HAP-1 (cell line): ENCODE measurements around the gene PAXX.
A peak's percentile ranks its signal among the peaks of the same experiment; 100 is the strongest.

Experiments
- DNase-seq, 2 experiments: peaks; one replicate each; pipeline ENCODE4 v3.0.0-alpha.2; 2016 to 2020; ENCODE audit warnings: low spot score in 2 of 2
- H3K27me3 ChIP-seq: fragments of 250-450 bp; sonication (Bioruptor Pico); 2 replicates; pipeline ENCODE4 v1.5.1; 2020; ENCODE audit warnings: low read depth, mild to moderate bottlenecking, moderate library complexity
- H3K36me3 ChIP-seq: fragments of 250-450 bp; sonication (Bioruptor Pico); replicated peaks from 2 replicates; pipeline ENCODE4 v1.5.1; 2020; ENCODE audit warnings: mild to moderate bottlenecking
- H3K4me1 ChIP-seq: fragments of 250-450 bp; sonication (Bioruptor Pico); 2 replicates; pipeline ENCODE4 v1.5.1; 2020; ENCODE audit warnings: mild to moderate bottlenecking
- H3K4me3 ChIP-seq: fragments of 250-450 bp; sonication (Bioruptor Pico); 2 replicates; pipeline ENCODE4 v1.5.1; 2020; ENCODE audit warnings: mild to moderate bottlenecking, moderate library complexity
- H3K9me3 ChIP-seq: fragments of 250-450 bp; sonication (Bioruptor Pico); 2 replicates; pipeline ENCODE4 v1.5.1; 2020; ENCODE audit warnings: mild to moderate bottlenecking, moderate library complexity
- in situ Hi-C: fragments of 300-500 bp; cut with MboI; formaldehyde crosslinking; loops from 3 replicates; pipeline ENCODE4 v1.14.3; 2020; ENCODE audit warnings: low sequenced_read_pairs, inconsistent platforms, mixed read lengths

The PAXX gene

DNA sequence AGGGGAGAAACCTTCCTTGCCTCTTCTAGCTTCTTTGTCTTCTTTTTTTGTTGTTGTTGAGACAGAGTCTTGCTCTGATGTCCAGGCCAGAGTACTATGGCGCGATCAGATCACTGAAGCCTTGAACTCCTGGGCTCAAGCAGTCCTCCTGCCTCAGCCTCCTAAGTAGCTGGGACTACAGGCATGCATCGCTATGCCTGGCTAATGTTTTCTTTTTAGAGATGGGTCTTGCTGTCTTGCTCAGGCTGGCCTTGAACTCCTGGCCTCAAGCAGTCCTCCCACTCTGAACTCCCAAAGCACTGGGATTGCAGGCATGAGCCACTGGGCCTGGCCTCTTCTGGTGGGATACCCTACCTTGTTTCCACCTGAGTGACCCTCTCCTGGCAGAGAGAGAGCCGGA is 3.4 kb upstream of the PAXX start:
- H3K27me3 ChIP-seq = no peaks in the 10 kb centered on the region
- in situ Hi-C loops = no loop called here
- peaks cover 2% of the 10 kb centered on the region; the same call in 1 of the 2 replicates for H3K9me3 ChIP-seq
- no peak overlapping the region for H3K4me3 ChIP-seq
- no peaks in the 10 kb centered on the region; the same call in 1 of the 2 replicates for H3K4me1 ChIP-seq
- peaks cover 8% of the 10 kb centered on the region for H3K36me3 ChIP-seq
- no peak for DNase-seq

DNA sequence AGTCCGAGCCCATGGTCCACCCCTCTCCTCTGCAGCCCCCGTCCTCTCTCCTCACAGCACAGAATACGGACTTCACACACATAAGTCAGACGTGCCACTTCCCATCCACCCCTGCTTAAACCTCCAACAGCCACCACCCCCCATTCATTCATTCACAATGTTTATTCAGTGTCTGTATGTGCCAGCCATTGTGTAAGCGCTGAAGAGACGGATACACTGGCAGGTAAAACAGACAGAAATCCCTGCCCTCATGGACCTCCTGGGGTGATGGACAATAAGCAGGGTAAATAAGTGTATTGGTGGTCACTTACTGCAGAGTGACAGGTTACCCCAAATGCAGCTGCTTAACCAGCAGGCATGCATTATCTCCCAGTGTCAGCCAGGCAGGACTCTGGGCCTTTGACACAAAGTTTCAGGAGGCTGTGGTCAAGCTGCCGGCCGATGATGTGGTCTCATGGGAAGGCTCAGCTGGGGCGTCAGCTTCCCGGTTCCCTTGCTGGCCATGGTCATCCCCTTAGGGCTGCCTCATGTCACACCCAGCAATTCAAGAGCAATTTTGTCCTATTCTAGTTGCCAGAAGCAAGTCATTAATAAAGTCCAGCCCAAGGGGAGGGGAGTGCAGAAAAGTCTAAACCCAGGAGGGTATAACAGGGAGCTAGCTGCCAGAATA is 1.8 kb upstream of the PAXX start:
- in situ Hi-C loops = no loop called here
- DNase-seq = no peak
- Histone ChIP-seq H3K36me3 (peaks cover 16% of the 10 kb centered on the region), H3K4me3 (no peak overlapping the region), H3K27me3 (no peaks in the 10 kb centered on the region), H3K9me3 (peaks cover 2% of the 10 kb centered on the region; the same call in 1 of the 2 replicates), H3K4me1 (no peaks in the 10 kb centered on the region; the same call in 1 of the 2 replicates)

DNA sequence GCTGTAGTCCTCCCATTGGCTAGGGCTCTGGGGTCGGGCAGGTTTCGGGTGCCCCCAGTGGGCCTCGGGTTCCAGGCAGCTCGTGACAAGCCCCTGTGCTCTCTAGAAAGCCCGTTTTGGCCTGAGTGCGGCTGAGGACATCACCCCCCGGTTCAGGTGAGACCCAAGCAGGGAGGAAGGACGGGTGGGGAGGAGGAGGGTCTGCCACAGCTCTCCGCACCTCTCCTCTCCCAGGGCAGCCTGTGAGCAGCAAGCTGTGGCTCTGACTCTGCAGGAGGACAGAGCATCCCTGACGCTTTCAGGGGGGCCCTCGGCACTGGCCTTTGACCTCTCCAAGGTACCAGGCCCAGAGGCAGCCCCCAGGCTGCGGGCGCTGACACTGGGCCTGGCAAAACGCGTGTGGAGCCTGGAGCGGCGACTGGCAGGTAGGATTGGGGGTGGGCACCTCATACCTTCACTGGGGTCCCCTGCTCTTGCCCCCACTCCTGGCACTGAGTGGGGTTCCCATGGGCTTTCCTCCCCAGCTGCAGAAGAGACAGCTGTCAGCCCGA is 672 bp downstream of the PAXX start:
- Histone ChIP-seq H3K9me3 (peaks cover 2% of the 10 kb centered on the region; the same call in 1 of the 2 replicates), H3K36me3 (peaks cover 16% of the 10 kb centered on the region), H3K27me3 (no peaks in the 10 kb centered on the region; the same call in 1 of the 2 replicates), H3K4me1 (peaks cover 4% of the 10 kb centered on the region; the same call in 1 of the 2 replicates), H3K4me3 (peak overlapping the region; percentile 82)
- DNase-seq = no peak
- in situ Hi-C loops = no loop called here

DNA sequence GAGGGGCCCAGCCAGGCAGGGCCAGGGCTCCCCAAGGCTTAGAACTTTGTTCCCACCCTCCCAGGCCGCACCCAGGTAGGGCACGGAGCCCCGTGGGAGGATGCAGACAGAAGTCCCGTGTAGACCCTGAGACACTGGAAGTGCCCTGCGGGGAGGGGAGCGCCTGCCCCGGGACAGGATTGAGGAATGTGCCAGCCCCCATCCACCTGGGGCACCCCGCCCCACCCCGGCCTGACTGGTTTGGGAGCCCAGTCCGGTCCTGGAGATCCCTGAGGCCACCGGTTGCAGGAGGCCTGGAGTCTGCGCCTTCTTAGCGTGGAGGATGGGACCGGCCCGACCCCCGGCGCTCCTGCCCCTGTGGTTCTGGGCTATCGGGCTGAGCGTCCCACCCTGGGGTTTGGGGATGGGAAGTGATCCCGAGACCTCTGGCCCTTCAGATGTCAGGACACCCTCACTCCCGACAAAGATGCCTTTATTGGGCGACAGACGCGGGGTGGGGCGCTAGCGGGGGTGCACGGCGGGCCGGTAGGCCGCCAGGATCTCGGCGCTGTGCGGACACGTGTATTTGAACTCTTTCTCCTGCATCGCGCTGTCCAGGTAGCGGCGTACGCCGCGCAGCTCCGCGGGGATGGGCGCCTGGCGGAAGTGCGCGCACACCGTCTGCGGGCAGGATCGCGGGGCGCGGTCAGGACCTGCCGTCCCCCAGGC is 2.1 kb downstream of the PAXX start:
- Histone ChIP-seq H3K36me3 (peaks cover 16% of the 10 kb centered on the region), H3K9me3 (peaks cover 2% of the 10 kb centered on the region; the same call in 1 of the 2 replicates), H3K27me3 (no peaks in the 10 kb centered on the region; the same call in 1 of the 2 replicates), H3K4me3 (no peak overlapping the region), H3K4me1 (peaks cover 4% of the 10 kb centered on the region; the same call in 1 of the 2 replicates)
- in situ Hi-C loops = no loop called here
- DNase-seq = no peak

DNA sequence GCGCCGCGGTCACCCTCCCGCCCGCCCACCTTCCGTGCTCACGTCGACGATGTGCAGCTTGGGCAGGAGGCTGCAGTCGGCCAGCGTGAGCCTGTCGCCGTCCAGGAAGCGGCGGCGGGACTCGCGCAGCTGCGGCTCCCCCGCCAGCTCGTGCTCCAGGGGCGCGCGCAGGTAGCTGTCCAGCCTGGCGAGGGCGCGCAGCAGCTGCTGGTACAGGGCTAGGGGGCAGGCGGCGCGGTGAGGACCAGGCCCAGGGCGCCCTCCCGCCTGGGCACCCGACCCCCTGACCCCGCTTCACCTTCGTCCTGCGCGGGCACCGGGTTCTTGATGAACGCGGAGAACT is 2.6 kb downstream of the PAXX start:
- H3K4me3 ChIP-seq = no peak overlapping the region
- H3K27me3 ChIP-seq = no peaks in the 10 kb centered on the region; the same call in 1 of the 2 replicates
- in situ Hi-C loops = no loop called here
- no peak for DNase-seq
- peaks cover 16% of the 10 kb centered on the region for H3K36me3 ChIP-seq
- peaks cover 4% of the 10 kb centered on the region; the same call in 1 of the 2 replicates for H3K4me1 ChIP-seq
- H3K9me3 ChIP-seq = peaks cover 2% of the 10 kb centered on the region; the same call in 1 of the 2 replicates

DNA sequence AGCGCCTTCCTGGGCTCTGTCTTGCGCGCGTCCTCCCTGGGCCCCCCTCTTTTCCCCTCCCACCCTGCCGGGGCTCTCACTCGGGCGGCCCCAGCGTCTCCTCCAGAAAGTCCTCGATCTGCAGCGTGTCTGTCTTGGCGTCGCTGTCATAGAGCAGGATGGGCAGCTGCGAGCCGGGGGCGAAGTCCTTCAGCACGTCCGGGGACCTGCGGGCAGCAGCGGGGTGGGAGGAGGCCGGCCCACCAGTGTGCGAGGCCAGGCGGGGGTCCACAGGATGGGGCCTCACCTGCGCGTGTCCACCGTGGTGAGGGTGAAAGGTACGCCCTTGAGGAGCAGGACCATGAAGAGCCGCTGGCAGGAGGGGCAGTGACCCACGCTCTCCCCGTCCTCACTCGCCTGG is 3.1 kb downstream of the PAXX start:
- Histone ChIP-seq H3K36me3 (peaks cover 16% of the 10 kb centered on the region), H3K4me3 (no peak overlapping the region), H3K27me3 (no peaks in the 10 kb centered on the region; the same call in 1 of the 2 replicates), H3K4me1 (peaks cover 4% of the 10 kb centered on the region; the same call in 1 of the 2 replicates), H3K9me3 (peaks cover 2% of the 10 kb centered on the region; the same call in 1 of the 2 replicates)
- in situ Hi-C loops = no loop called here
- DNase-seq = no peak

DNA sequence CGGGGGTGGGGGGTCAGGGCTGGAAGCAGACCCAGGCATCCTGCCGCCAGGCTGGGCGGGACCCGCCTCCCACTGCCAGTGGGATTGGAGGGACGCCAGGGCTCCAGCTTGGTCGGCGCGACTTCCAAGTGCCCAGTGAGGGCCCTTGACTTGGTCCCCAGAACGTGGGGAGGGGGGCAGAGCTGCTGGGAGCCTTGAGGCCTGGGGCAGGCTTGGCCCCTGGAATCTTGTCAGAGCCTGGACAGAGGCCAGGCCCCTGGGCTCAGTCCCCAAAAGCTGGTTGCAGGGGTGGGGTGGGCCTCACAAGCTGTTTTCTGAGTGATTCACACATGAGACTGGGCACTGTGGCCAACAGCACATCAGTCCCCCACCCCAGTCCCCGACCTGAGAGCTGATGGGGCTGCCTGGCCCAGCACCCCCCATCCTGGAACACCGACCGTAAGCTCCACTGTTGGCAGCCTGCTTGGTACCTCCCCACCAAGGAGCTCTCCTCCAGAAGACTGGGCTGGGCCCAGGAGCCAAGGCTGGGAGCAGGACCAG is 3.6 kb downstream of the PAXX start:
- H3K4me1 ChIP-seq = peaks cover 4% of the 10 kb centered on the region; the same call in 1 of the 2 replicates

DNA sequence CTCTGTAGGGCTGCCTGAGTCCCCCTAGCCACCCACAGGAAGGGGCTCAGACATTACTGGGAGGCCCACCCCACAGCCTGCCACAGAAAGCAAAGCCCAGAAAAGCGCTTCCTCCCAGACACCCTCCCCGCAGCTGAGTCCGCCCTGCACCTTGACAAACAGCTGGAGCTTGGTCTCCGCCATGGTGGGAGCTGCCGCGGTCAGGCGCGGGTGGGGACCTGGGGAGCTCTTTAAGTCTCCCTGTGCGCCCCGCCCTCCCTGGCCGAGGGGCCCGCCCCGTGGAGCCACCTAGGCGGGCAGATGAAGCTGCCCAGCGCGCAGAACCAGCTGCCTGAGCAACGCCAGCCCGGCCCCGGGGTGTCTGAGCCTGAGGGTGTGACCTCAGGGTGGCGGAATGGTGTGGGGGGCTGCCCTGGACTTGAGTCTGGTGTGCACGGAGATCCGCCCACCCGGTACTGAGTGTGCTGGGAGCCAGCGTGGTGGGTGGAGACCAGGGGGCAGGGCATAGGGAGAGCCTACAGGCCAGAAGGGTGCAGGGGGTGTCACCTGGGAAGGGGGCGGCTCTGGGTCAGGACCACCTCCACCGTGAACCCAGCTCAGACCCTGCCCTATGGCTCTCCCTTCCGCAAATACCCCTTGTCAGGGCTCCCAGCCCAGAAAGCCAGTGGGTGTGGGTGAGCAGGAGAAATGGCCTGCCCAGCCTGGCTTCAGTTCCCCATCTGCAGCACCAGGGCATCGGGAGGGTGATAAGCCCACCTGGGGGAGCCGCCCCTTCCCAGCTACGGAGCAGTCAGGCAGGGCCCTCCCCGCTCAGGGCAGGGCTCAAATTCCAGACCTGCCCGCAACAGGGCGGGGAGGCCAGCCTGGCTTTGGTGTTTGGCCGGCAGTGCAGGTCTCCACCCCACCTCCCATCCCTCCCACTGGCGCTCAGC is 4.4 kb downstream of the PAXX start, which contains the start of gene CLIC3:
Gene CLIC3 (minus strand): TSS at position 208 of the 932 bp plus-strand sequence. CDS start 25 bp downstream, at position 183.
- H3K4me1 ChIP-seq = peaks cover 4% of the 10 kb centered on the region; the same call in 1 of the 2 replicates
- H3K27me3 ChIP-seq = no peaks in the 10 kb centered on the region; the same call in 1 of the 2 replicates
- no peaks in the 10 kb centered on the region; the same call in 1 of the 2 replicates for H3K9me3 ChIP-seq
- in situ Hi-C loops = no loop called here
- DNase-seq = peak in 1 of 2 experiments; percentile 56
- H3K36me3 ChIP-seq = peaks cover 16% of the 10 kb centered on the region
- no peak within 1 kb of the TSS for H3K4me3 ChIP-seq

More for the DNA sequence above, 3.6 kb downstream of the PAXX start:
- peak in 1 of 2 experiments; percentile 36 for DNase-seq
- H3K9me3 ChIP-seq = peaks cover 2% of the 10 kb centered on the region; the same call in 1 of the 2 replicates
- H3K36me3 ChIP-seq = peaks cover 16% of the 10 kb centered on the region
- no peaks in the 10 kb centered on the region; the same call in 1 of the 2 replicates for H3K27me3 ChIP-seq
- in situ Hi-C loops = no loop called here
- no peak overlapping the region for H3K4me3 ChIP-seq

DNA sequence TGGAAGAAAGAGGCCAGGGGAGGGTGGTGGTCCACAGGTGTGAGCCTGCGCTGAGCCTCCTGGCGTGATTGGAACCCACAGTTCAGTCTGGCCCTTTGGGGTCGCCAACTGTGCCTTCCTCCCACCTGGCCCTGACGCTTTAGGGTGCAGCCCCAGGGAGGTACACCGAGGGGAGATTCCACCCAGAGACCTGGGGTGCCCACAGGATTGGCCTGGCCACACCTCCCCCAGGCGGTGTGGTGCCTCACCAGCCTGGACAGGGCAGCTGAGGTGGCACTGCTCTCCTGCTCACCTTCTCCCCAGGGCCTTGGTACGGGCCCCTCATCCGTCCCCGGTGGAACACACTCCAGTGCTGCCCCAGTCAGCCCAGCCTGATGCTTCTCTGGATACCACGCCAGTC is 5.1 kb downstream of the PAXX start:
- no peak for DNase-seq
- H3K27me3 ChIP-seq = no peaks in the 10 kb centered on the region; the same call in 1 of the 2 replicates
- H3K9me3 ChIP-seq = no peaks in the 10 kb centered on the region
- in situ Hi-C loops = no loop called here
- no peak overlapping the region for H3K4me3 ChIP-seq
- H3K4me1 ChIP-seq = peaks cover 4% of the 10 kb centered on the region; the same call in 1 of the 2 replicates
- peaks cover 16% of the 10 kb centered on the region for H3K36me3 ChIP-seq

DNA sequence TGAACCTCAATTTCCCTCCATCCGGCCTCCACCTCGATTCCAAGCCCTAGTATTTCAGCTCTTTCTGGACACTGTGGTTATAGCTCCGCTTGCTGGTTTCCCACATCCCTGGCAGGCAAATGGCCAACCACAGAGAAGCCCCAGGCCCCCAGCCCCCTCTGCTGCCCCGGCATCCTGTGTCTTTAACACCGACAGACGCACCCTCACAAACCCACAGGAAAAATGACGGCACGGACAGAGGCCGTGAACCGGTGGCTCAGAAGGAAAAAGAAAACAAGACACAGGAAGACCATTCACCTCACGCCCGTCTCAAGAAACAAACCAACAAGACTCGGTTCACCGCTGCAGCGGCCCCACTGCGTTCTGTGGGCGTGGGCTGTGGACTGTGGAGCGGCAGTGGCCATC is 5.6 kb downstream of the PAXX start:
- Histone ChIP-seq H3K36me3 (peaks cover 16% of the 10 kb centered on the region), H3K27me3 (no peaks in the 10 kb centered on the region; the same call in 1 of the 2 replicates), H3K4me1 (peaks cover 4% of the 10 kb centered on the region; the same call in 1 of the 2 replicates), H3K4me3 (no peak overlapping the region), H3K9me3 (no peaks in the 10 kb centered on the region)
- in situ Hi-C loops = no loop called here
- peak in 1 of 2 experiments; percentile 30 for DNase-seq

DNA sequence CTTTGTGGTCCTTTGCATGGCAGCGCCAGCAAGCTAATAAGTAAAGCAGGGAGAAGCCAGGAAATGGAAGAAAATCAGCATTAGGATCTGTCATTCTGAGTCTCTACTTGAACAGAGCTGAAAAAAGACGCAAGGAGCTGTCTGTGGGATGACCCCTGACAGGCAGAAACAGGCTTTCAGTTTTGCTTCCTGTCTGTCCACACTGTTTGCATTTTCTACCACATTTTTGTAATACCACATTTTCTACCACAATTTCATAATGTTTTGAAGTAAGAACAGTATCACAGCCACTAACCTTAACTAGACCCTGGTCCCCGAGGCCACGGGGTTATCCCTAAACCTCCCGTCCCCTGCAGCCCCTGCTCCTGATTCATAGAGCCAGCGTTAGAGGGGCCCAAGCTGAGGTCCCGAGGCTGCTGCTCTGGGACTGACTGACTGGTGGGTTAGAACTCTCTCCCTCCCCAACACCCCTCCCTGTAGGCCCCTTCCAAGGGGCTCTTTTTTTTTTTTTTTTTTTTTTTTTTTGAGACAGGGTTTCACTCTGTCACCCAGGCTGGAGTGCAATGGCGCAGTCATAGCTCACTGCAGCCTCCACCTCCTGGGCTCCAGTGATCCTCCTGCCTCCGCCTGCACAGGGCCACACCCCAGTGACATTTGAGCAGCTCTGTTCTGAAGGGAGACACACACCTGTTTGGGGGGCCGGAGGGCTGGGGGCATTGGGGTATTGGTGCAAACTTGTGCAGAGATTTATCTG is 8.1 kb downstream of the PAXX start:
- in situ Hi-C loops = no loop called here
- Histone ChIP-seq H3K27me3 (no peaks in the 10 kb centered on the region; the same call in 1 of the 2 replicates), H3K4me1 (peaks cover 4% of the 10 kb centered on the region; the same call in 1 of the 2 replicates), H3K36me3 (no peaks in the 10 kb centered on the region), H3K4me3 (no peak overlapping the region), H3K9me3 (0 out of 2 replicates have a peak, but pooled peaks cover 6% of the 10 kb centered on the region)
- no peak for DNase-seq
